KOPT-K1 (cell line): ENCODE data around the gene NFIX.

ENCODE experiments used
- H3K27ac ChIP-seq: fragments of 200-600 bp; sonication (generic); 2 replicates; pipeline ENCODE4 v1.5.1; 2016; ENCODE audit warnings: antibody characterized with exemption, mild to moderate bottlenecking, low read depth, low read length; ENCODE audit not compliant: poor library complexity, severe bottlenecking
- H3K36me3 ChIP-seq: fragments of 200-600 bp; sonication (generic); 2 replicates; pipeline ENCODE4 v1.5.1; 2017; ENCODE audit warnings: antibody characterized with exemption, mild to moderate bottlenecking, low read length, moderate library complexity; ENCODE audit not compliant: insufficient read depth
- H3K9me3 ChIP-seq: fragments of 200-600 bp; sonication (generic); 2 replicates; pipeline ENCODE4 v1.5.1; 2017; ENCODE audit warnings: antibody characterized with exemption, low read length, mild to moderate bottlenecking; ENCODE audit not compliant: insufficient read depth, poor library complexity, severe bottlenecking

Gene NFIX

GRCh38 chr19:13100841-13101589 lies 105.7 kb downstream of the NFIX start:
- Histone ChIP-seq H3K27ac (no peak overlapping the region), H3K36me3 (peaks cover 13% of the 10 kb centered on the region; the same call in 1 of the 2 replicates), H3K9me3 (no peaks in the 10 kb centered on the region)

DNA sequence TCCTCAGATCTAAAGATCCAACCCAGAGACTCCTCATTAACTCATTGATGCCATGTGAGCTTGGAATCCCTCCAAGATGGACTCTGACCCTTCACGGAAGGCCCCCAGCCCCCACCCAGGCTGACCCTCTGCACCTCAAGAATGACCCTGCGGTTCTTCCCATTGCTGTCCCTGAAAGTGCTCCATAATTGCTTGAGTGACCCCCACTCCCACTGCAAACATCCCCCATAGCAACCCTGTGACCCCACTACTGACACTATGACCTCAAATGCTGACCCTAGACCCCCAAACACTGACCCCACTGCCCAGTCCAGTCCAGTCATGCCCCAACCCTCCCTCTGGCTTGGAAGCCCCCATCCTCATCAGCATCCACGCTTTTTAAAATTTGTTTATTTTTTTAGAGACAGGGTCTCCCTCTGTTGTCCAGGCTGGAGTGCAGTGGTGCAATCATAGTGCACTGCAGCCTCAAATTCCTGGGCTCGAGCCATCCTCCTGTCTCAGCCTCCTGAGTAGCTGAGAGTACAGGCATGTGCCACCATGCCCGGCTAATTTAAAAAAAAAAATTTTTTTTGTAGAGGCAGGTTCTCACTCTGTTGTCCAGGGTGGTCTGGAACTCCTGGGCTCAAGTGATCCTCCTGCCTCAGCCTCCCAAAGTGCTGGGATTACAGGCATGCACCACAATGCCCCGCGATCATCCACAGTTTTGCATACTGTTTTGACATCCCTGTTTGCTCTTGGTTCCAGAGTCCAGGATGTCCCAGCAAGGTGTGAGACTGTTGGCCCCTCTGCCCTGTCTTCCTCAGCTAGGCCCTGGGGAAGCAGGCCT lies 106.5 kb downstream of the NFIX start:
- Histone ChIP-seq H3K9me3 (no peaks in the 10 kb centered on the region), H3K27ac (no peak overlapping the region), H3K36me3 (peaks cover 13% of the 10 kb centered on the region; the same call in 1 of the 2 replicates)

DNA sequence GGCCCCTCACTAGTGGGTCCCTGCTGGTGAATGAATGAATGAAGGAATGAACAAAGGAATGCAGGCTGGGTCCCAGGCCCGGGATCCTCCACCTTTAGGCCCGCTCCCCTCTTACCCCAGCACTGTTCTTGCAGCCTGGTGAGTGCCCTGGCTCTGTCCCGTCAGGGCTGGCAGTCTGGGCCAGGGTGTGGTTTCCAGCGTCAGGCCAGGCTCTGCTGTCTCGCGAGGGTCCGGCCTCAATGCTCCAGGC lies 107.1 kb downstream of the NFIX start:
- peaks cover 17% of the 10 kb centered on the region; the same call in 1 of the 2 replicates for H3K36me3 ChIP-seq
- no peaks in the 10 kb centered on the region for H3K9me3 ChIP-seq
- H3K27ac ChIP-seq, result no peak overlapping the region

DNA sequence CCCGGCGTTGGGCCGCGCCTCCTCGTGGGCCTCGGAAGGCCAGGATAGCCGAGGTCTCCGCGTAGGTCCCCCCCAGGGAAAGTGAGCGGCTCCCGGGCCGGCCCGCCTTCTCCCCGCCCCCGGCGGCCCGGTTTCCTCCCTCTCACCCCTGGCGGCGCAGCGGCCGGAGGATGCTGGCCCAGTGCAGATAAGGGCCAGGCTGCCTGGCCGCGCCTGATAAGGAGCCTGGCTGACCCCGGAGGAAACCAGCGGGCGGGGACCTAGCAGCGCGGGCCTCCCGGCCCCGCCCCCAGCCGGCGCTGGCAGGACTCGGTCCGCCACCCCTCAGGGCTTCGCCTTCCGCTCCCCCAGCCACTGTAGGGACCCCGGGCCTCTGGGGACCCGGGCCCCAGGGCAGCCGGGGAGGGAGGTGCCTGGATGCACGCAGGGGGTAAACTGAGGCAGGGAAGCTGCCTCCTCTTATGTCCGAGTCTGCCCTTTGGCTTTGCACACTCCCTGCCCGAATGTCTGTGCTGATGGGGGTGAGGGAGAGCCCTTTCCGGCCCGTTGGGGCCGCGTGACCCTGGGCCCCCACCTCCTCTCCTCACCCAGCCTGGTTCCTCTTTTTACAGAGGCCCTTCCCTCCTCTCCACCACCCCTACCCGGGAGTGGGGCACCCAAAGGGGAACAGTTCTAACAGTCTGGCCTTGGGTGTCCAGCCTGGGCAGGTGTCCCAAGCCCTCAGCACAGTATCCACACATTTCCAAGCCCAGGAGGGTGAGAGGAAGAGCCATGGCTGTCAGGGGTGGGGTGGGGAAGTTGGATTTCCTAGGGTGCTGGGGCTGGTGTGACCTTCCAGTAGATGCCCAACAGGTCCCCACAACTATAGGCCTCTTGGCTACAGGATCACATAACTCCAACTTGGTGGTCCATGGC lies 107.6 kb downstream of the NFIX start, which contains the start of gene LYL1:
TSS of gene LYL1 (minus strand) at position 193 of the 915 bp plus-strand sequence. CDS start 1,687 bp downstream, outside the sequence.
- peaks cover 21% of the 10 kb centered on the region; the same call in 1 of the 2 replicates for H3K36me3 ChIP-seq
- H3K9me3 ChIP-seq, result no peaks in the 10 kb centered on the region
- no peak within 1 kb of the TSS for H3K27ac ChIP-seq

- H3K36me3 ChIP-seq, result peaks cover 24% of the 10 kb centered on the region
- no peaks in the 10 kb centered on the region for H3K9me3 ChIP-seq
- no peak overlapping the region for H3K27ac ChIP-seq
Measured at GRCh38 chr19:13103581-13104359, 108.5 kb downstream of the NFIX start.

DNA sequence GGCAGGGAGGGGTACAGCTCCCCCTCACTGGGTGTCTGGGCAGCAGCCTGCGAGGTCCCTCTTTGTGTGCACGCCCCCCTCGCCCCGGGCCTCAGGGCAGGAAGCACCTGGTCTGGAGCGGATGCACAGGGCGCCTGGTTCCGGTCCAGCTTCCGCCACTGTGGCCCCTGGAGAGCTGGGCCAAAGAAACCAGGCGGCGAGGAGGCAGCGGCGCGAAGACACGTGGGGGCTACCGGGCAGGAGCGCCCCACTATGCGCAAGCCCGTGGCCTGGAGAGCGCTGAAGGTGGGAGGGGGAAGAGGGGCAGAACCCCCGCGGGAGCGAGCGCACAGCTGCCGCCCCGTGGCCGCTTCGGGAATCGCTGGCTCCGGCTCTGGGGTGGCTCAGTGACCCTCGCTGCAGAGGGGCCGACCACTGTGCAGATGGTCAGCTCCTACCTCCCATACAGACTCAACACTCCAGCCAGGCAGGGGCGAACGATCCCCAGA lies 109.1 kb downstream of the NFIX start:
- Histone ChIP-seq H3K27ac (no peak overlapping the region), H3K36me3 (peaks cover 31% of the 10 kb centered on the region), H3K9me3 (no peaks in the 10 kb centered on the region)

DNA sequence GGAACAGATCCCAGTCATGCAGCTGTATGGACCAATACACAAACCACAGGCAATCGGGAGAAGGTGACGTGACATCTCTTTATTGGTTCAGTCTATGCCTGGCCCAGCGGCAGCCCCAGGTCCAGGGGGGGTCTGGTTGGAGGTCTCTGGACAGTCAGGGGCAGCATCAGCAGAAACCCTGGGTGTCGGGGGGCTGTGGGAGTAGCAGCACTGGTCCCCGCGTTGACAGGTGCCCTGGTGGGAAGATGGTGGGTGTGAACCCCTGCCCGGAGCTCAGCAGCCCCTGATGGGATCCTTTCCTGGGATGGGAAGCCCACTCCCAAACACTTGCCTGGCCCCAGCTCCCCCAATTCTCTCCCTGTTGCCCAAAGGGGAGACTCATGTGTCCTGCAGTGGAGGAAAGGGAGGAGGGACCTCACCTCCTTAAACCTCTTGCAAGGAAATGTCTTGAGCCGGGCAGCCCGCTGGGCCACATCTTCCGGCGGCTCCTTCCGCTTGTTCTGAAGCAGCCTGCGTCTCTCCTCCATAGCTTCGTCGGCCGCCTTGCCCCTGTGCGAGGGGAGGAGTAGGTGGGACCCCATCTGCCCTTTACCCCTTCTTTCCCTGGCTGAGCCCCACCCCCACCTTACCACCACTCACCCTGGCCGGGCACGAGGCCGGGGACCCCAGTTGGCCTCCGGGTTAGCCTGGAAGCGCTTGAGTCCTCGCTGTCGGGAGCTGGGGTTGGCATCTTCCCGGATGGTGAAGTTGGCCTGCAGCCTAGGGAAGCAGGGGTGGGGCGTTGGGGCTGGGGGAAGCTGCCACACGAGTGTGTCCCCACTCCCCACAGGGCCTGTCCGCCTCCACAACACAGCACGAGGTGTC lies 109.8 kb downstream of the NFIX start:
- H3K27ac ChIP-seq, result no peak overlapping the region
- peaks cover 37% of the 10 kb centered on the region for H3K36me3 ChIP-seq
- H3K9me3 ChIP-seq, result no peaks in the 10 kb centered on the region

GRCh38 chr19:13109361-13110098 lies 114.3 kb downstream of the NFIX start:
- Histone ChIP-seq H3K36me3 (peaks cover 60% of the 10 kb centered on the region), H3K9me3 (no peaks in the 10 kb centered on the region), H3K27ac (no peak overlapping the region)

DNA sequence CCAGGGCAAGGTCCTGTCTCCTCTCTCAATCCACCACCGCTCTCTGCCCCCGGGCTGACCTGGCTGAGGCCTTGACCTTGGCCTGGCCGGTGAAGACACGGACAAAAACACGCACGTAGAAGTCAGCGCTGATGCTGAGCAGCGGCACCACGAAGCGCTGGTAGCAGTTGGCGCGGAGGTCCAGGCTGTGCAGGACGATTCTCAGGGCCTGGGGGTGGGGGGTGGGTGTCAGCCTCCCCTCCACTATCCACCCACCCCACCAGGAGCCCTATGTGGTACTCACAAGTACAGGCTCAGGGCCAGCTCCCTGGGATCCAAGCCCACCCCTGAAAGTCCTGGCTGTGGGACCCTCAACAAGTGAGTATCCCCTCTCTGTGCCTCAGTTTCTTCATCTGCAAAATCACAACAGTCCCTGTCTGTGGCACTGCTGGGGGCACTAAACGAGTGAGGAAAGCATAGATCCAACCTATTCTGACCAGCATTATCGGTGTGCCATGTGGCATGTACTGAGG lies 114.9 kb downstream of the NFIX start:
- Histone ChIP-seq H3K36me3 (peaks cover 60% of the 10 kb centered on the region), H3K27ac (no peak overlapping the region), H3K9me3 (no peaks in the 10 kb centered on the region)

- H3K27ac ChIP-seq, result no peak overlapping the region
- H3K36me3 ChIP-seq, result peaks cover 55% of the 10 kb centered on the region
- H3K9me3 ChIP-seq, result no peaks in the 10 kb centered on the region
Measured at GRCh38 chr19:13112555-13112954, 117.3 kb downstream of the NFIX start.

DNA sequence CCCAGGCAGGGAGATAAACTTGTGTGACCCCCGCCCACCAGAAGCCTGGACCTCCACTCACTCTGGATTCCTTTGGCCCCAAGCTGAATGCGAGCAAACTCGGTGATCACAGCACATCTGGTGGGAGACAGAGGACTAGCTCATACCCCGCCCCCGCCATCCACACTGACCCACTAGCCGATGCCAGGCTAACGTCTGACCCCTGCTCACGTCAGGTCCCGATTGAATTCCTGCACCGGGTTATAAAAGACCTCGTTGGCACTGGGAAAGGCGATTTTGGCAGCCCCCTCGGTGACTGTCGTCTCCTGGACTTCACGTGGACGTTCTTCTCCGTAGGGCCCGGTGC lies 120.6 kb downstream of the NFIX start:
- H3K9me3 ChIP-seq, result no peaks in the 10 kb centered on the region
- H3K27ac ChIP-seq, result peak overlapping the region; percentile 91
- H3K36me3 ChIP-seq, result peaks cover 44% of the 10 kb centered on the region

DNA sequence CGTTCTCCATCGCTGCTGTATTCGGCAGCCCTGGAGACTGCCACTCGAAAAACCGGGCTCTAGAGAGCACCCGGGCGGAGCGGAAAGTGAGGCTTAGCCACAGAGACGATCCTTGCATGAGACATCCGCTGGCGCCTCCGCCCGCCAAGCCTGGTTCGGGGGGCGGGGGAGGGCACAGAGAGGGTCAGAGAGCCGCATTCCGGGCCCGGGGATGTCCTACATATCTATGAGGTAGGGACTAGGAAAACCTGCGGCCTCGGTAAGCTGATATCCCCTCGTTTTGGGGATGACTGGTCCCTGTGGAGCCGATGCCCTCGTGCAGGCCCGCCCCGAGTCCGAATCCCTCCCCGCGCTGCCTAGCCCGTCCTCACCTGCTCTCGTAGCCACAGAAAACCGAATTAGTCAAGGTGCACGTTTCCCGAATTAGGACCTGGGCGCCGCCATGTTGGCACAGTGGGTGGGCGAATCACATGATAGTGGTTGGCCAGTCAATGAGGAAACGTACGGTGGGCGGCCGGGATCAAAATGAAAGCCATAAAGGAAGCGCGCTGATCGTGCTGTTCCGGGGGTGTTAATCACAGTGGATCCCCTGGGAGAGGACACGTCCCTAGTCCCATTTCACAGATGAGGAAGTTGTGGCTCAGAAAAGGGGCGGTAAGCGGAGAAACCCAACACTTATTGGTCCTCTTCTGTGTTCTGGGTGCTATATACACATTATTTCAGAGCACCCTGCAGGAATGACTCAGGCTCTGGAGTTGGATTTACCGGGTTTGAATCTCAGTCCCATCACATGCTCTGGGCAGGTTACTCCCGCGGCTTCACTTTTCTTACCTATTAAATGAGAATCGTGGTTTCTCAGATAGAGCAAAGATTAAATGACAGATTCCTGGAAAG lies 121.3 kb downstream of the NFIX start, which contains the start of gene TRMT1:
TSS of gene TRMT1 (minus strand) at position 459 of the 894 bp plus-strand sequence. CDS start at position 118, 341 bp downstream.
- Histone ChIP-seq H3K27ac (peak within 1 kb of the TSS; percentile 91), H3K36me3 (peaks cover 50% of the 10 kb centered on the region), H3K9me3 (no peaks in the 10 kb centered on the region)
